ENCODE results near the gene TMF1. TPM values are rescaled to one million over a fixed set of nuclear protein-coding genes. Genes with fewer than 3 reads are reported as not detected.

TMF1 gene
- total RNA-seq, 2 donors from 2014 or later: 34.7 to 49.2 TPM

GRCh38 chr3:69031635-69032034 is 20.5 kb downstream of the TMF1 start:
- DNase-seq (ENCODE audit: low spot score): no peak
- no peak for ATAC-seq (ENCODE audit: insufficient number of reproducible peaks, low FRiP score, low read depth)
- TF ChIP-seq CTCF (IDR thresholded peaks at IDR 0.05): no peak
- Histone ChIP-seq H3K36me3 (peaks cover 50% of the 10 kb centered on the region), H3K9me3 (no peaks in the 10 kb centered on the region), H3K4me3 (no peak overlapping the region), H3K4me1 (ENCODE audit: control insufficient read depth in 1 of 2, low read depth in 2 of 2) (no peaks in the 10 kb centered on the region), H3K27me3 (replicated peaks; ENCODE audit: insufficient read depth) (no peaks in the 10 kb centered on the region), H3K27ac (no peak overlapping the region)

GRCh38 chr3:69020857-69021256 is 31.3 kb downstream of the TMF1 start:
- Histone ChIP-seq H3K9me3 (no peaks in the 10 kb centered on the region), H3K36me3 (peaks cover 10% of the 10 kb centered on the region), H3K27ac (no peak overlapping the region), H3K27me3 (replicated peaks; ENCODE audit: insufficient read depth) (no peaks in the 10 kb centered on the region), H3K4me1 (ENCODE audit: control insufficient read depth in 1 of 2, low read depth in 2 of 2) (peaks cover 0 to 7% of the 10 kb centered on the region in 2 donors), H3K4me3 (no peak overlapping the region)
- DNase-seq (ENCODE audit: low spot score): no peak
- ATAC-seq (ENCODE audit: insufficient number of reproducible peaks, low FRiP score, low read depth): no peak
- TF ChIP-seq CTCF (IDR thresholded peaks at IDR 0.05): no peak

GRCh38 chr3:69020424-69020823 is 31.7 kb downstream of the TMF1 start:
- no peaks in the 10 kb centered on the region for H3K9me3 ChIP-seq
- no peak overlapping the region for H3K27ac ChIP-seq
- peaks cover 5% of the 10 kb centered on the region for H3K36me3 ChIP-seq
- no peak for TF ChIP-seq CTCF (IDR thresholded peaks at IDR 0.05)
- peaks cover 0 to 11% of the 10 kb centered on the region in 2 donors for H3K4me1 ChIP-seq (ENCODE audit: control insufficient read depth in 1 of 2, low read depth in 2 of 2)
- no peak for DNase-seq (ENCODE audit: low spot score)
- ATAC-seq (ENCODE audit: insufficient number of reproducible peaks, low FRiP score, low read depth): no peak
- no peaks in the 10 kb centered on the region for H3K27me3 ChIP-seq (replicated peaks; ENCODE audit: insufficient read depth)
- no peak overlapping the region for H3K4me3 ChIP-seq

GRCh38 chr3:69016901-69017300 is 35.2 kb downstream of the TMF1 start:
- Histone ChIP-seq H3K27me3 (replicated peaks; ENCODE audit: insufficient read depth) (no peaks in the 10 kb centered on the region), H3K36me3 (no peaks in the 10 kb centered on the region), H3K4me3 (no peak overlapping the region), H3K4me1 (ENCODE audit: control insufficient read depth in 1 of 2, low read depth in 2 of 2) (peaks cover 13 to 25% of the 10 kb centered on the region in 2 donors), H3K9me3 (no peaks in the 10 kb centered on the region), H3K27ac (no peak overlapping the region)
- no peak for TF ChIP-seq CTCF (IDR thresholded peaks at IDR 0.05)
- no peak for DNase-seq (ENCODE audit: low spot score)
- no peak for ATAC-seq (ENCODE audit: insufficient number of reproducible peaks, low FRiP score, low read depth)

GRCh38 chr3:69016102-69016501 is 36.0 kb downstream of the TMF1 start:
- ATAC-seq (ENCODE audit: insufficient number of reproducible peaks, low FRiP score, low read depth): no peak
- no peak for TF ChIP-seq CTCF (IDR thresholded peaks at IDR 0.05)
- H3K27me3 ChIP-seq (replicated peaks; ENCODE audit: insufficient read depth): no peaks in the 10 kb centered on the region
- peaks cover 19 to 33% of the 10 kb centered on the region in 2 donors for H3K4me1 ChIP-seq (ENCODE audit: control insufficient read depth in 1 of 2, low read depth in 2 of 2)
- H3K27ac ChIP-seq: no peak overlapping the region
- no peaks in the 10 kb centered on the region for H3K9me3 ChIP-seq
- no peaks in the 10 kb centered on the region for H3K36me3 ChIP-seq
- no peak overlapping the region for H3K4me3 ChIP-seq
- DNase-seq (ENCODE audit: low spot score): no peak
